ENCODE measurements around the gene PRDM16.

The PRDM16 gene

GRCh38 chr1:3206696-3207095 is 137.7 kb downstream of the PRDM16 start:
- no peak for DNase-seq

GRCh38 chr1:3207217-3207848 is 138.3 kb downstream of the PRDM16 start:
- DNase-seq = no peak

- no peak for DNase-seq
Observed at GRCh38 chr1:3208819-3209200, 139.8 kb downstream of the PRDM16 start.

GRCh38 chr1:3209201-3209600 is 140.2 kb downstream of the PRDM16 start:
- no peak for DNase-seq

- no peak for DNase-seq
Observed at GRCh38 chr1:3211582-3212375, 142.8 kb downstream of the PRDM16 start.

- no peak for DNase-seq
Observed at GRCh38 chr1:3212453-3213355, 143.7 kb downstream of the PRDM16 start.

- peak; percentile 58 for DNase-seq
Observed at GRCh38 chr1:3213730-3214129, 144.7 kb downstream of the PRDM16 start.

- no peak for DNase-seq
Observed at GRCh38 chr1:3215198-3216014, 146.4 kb downstream of the PRDM16 start.

- no peak for DNase-seq
Observed at GRCh38 chr1:3216015-3216391, 147.0 kb downstream of the PRDM16 start.

GRCh38 chr1:3217181-3217641 is 148.2 kb downstream of the PRDM16 start:
- DNase-seq = no peak

- no peak for DNase-seq
Observed at GRCh38 chr1:3217979-3218679, 149.1 kb downstream of the PRDM16 start.

GRCh38 chr1:3219005-3219790 is 150.2 kb downstream of the PRDM16 start:
- DNase-seq = no peak

GRCh38 chr1:3219791-3220467 is 150.9 kb downstream of the PRDM16 start:
- no peak for DNase-seq

GRCh38 chr1:3221112-3222041 is 152.4 kb downstream of the PRDM16 start:
- no peak for DNase-seq

- DNase-seq = no peak
Observed at GRCh38 chr1:3222042-3222692, 153.2 kb downstream of the PRDM16 start.

GRCh38 chr1:3225661-3226060 is 156.7 kb downstream of the PRDM16 start:
- DNase-seq = no peak

GRCh38 chr1:3226191-3226590 is 157.2 kb downstream of the PRDM16 start:
- no peak for DNase-seq

- DNase-seq = no peak
Observed at GRCh38 chr1:3226701-3227350, 157.8 kb downstream of the PRDM16 start.
